SU-DHL-6 (cell line): ENCODE measurements around the gene CNKSR3.

Source experiments
- EZH2phosphoT487 ChIP-seq: fragments of 200-600 bp; sonication (generic), shearing (Covaris generic); conservative IDR thresholded peaks from 2 replicates; pipeline ENCODE4 v1.6.1; 2018; ENCODE audit warnings: mild to moderate bottlenecking, antibody characterized with exemption, low read length, moderate library complexity, mixed read lengths
- TF ChIP-seq, protein P1 (sequence below): fragments of 200-600 bp; sonication (generic); IDR thresholded peaks from one replicate; pipeline ENCODE4 v1.5.1; 2017; ENCODE audit warnings: antibody characterized with exemption, mild to moderate bottlenecking, low read length, moderate library complexity; ENCODE audit not compliant: insufficient read depth, poor library complexity, severe bottlenecking

DNA sequence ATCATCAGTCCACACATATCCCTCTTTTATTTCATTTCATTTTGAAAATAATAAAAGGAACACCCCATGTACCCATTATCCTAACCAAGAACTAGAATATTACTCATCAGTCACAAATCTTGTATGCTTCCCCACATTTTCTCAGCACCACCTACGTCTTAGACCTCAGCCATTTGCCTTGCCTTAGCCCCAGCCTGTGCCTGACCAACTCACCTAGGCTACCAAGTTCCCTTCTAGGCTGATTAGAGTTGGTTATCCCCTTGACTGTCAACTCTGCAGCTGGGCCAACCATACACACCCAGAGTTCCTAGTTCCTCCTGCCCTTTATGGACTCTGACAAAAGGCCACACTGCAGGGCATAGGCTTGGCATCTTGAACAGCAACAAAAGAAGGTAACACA lies 120.5 kb downstream of the CNKSR3 start:
- TF ChIP-seq, protein P1, sequence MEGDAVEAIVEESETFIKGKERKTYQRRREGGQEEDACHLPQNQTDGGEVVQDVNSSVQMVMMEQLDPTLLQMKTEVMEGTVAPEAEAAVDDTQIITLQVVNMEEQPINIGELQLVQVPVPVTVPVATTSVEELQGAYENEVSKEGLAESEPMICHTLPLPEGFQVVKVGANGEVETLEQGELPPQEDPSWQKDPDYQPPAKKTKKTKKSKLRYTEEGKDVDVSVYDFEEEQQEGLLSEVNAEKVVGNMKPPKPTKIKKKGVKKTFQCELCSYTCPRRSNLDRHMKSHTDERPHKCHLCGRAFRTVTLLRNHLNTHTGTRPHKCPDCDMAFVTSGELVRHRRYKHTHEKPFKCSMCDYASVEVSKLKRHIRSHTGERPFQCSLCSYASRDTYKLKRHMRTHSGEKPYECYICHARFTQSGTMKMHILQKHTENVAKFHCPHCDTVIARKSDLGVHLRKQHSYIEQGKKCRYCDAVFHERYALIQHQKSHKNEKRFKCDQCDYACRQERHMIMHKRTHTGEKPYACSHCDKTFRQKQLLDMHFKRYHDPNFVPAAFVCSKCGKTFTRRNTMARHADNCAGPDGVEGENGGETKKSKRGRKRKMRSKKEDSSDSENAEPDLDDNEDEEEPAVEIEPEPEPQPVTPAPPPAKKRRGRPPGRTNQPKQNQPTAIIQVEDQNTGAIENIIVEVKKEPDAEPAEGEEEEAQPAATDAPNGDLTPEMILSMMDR = no peak
- no peak for TF ChIP-seq EZH2phosphoT487
